ENCODE data around the gene GBP6.

- TF ChIP-seq POLR2A (IDR thresholded peaks at IDR 0.05) = no peak
- TF ChIP-seq, protein P1, sequence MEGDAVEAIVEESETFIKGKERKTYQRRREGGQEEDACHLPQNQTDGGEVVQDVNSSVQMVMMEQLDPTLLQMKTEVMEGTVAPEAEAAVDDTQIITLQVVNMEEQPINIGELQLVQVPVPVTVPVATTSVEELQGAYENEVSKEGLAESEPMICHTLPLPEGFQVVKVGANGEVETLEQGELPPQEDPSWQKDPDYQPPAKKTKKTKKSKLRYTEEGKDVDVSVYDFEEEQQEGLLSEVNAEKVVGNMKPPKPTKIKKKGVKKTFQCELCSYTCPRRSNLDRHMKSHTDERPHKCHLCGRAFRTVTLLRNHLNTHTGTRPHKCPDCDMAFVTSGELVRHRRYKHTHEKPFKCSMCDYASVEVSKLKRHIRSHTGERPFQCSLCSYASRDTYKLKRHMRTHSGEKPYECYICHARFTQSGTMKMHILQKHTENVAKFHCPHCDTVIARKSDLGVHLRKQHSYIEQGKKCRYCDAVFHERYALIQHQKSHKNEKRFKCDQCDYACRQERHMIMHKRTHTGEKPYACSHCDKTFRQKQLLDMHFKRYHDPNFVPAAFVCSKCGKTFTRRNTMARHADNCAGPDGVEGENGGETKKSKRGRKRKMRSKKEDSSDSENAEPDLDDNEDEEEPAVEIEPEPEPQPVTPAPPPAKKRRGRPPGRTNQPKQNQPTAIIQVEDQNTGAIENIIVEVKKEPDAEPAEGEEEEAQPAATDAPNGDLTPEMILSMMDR (IDR thresholded peaks at IDR 0.05 in 4 of 5, conservative IDR thresholded peaks at IDR 0.05 in 1 of 5) = no peak
Measured at GRCh38 chr1:89394851-89395250, 31.0 kb downstream of the GBP6 start.
